Ectodermal cell (in vitro differentiated cells): ENCODE data around the gene TACC2.

Experiments used
- H3K27ac ChIP-seq: 2 replicates; pipeline ENCODE4 v1.7.0; 2013; ENCODE audit warnings: mild to moderate bottlenecking, low read depth, low read length; ENCODE audit not compliant: insufficient read depth, poor library complexity, severe bottlenecking
- H3K27me3 ChIP-seq: 2 replicates; pipeline ENCODE4 v1.7.0; 2013; ENCODE audit warnings: mild to moderate bottlenecking, low read length; ENCODE audit not compliant: insufficient read depth, control insufficient read depth, poor library complexity, severe bottlenecking
- H3K36me3 ChIP-seq: one replicate; pipeline ENCODE4 v1.7.0; 2013; ENCODE audit warnings: low read length; ENCODE audit not compliant: control insufficient read depth, insufficient read depth
- H3K4me1 ChIP-seq: one replicate; pipeline ENCODE4 v1.7.0; 2013; ENCODE audit warnings: low read length; ENCODE audit not compliant: control insufficient read depth, insufficient read depth
- H3K4me3 ChIP-seq: 2 replicates; pipeline ENCODE4 v1.7.0; 2013; ENCODE audit warnings: low read depth, low read length, control low read depth; ENCODE audit not compliant: insufficient read depth
- H3K9me3 ChIP-seq: 2 replicates; pipeline ENCODE4 v1.7.0; 2013; ENCODE audit warnings: mild to moderate bottlenecking, low read length, moderate library complexity; ENCODE audit not compliant: control insufficient read depth
- WGBS, 2 experiments: methylation state at CpG; one replicate each; pipeline ENCODE4 v1.1.7; 2013; ENCODE audit warnings: missing lambda C conversion rate in 2 of 2; 5-methylcytosine and 5-hydroxymethylcytosine counted together

TACC2 gene

DNA sequence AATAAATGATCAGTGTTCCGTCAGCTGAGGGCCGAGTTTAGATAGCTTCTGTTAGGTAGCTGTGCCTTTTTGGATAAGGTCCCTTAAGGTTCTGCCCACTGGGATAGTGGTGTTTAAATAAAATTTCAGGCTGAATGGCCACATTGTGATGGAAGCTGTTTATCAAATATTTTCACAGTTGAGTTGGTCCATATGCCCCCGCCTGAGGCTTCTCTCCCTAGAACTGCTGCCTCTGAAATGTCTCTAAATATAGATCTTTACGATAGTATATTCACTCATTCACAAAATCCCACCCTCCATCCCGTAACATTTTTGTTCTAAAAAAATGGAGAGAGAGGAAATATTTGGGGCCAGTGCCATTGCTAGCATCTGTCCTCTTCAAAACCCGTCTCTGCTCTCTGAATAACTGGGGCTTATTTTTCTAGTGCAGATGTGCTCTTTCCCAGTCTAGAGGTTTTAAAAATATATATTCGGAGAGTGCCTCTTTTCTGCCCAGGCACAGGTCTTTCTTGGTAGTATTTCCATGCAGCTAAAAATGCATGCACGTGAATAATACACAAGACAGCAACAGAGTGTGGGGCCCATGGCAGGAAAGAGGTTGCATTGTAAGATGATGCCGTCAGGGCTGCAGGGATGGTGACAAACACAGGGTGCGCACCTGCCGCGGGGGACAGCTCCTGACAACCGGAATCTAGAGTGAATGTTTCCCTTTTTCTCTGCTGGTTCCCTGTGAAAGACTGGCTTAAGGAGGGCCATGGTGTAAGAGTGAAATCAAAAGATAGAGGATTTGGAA lies 176.7 kb downstream of the TACC2 start:
- Histone ChIP-seq H3K27ac (no peak overlapping the region), H3K4me3 (no peak overlapping the region)

DNA sequence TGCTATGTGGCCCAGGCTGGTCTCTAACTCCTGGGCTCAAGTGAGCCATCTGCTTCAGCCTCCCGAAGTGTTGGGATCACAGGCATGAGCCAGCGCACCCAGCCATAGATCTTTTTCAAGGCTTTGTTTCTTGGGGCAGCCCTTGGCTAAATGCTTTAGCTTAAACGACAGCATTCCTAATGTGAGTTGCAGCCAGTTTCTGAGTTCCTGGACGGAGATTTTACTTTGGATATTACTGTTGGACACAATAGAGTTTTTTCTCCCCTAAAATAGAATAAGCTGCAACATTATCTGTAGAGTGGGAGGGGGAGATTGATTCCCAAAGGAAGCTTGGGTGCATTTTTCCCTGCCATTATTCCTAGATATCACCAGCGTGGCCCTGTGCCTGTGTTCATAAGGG lies 179.1 kb downstream of the TACC2 start:
- Histone ChIP-seq H3K4me1 (peaks cover 74% of the 10 kb centered on the region), H3K27me3 (peaks cover 4% of the 10 kb centered on the region), H3K27ac (no peak overlapping the region), H3K4me3 (no peak overlapping the region), H3K36me3 (no peaks in the 10 kb centered on the region), H3K9me3 (no peaks in the 10 kb centered on the region)
- 79 to 84% methylated on average over 5 of the region's 5 CpGs for WGBS, 2 experiments

More for the DNA sequence above, 176.7 kb downstream of the TACC2 start:
- Histone ChIP-seq H3K27me3 (peaks cover 4% of the 10 kb centered on the region), H3K36me3 (no peaks in the 10 kb centered on the region), H3K9me3 (no peaks in the 10 kb centered on the region), H3K4me1 (peaks cover 50% of the 10 kb centered on the region)
- 78% methylated on average over 12 to 13 of the region's 13 CpGs for WGBS, 2 experiments

GRCh38 chr10:122168598-122169394 lies 179.8 kb downstream of the TACC2 start:
- Histone ChIP-seq H3K27me3 (peaks cover 4% of the 10 kb centered on the region), H3K36me3 (no peaks in the 10 kb centered on the region), H3K4me1 (peaks cover 81% of the 10 kb centered on the region), H3K27ac (no peak overlapping the region), H3K9me3 (no peaks in the 10 kb centered on the region), H3K4me3 (no peak overlapping the region)
- WGBS, 2 experiments = 95 to 96% methylated on average over 3 of the region's 3 CpGs

GRCh38 chr10:122170802-122171201 lies 181.8 kb downstream of the TACC2 start:
- no peaks in the 10 kb centered on the region for H3K9me3 ChIP-seq
- H3K27me3 ChIP-seq = no peaks in the 10 kb centered on the region
- H3K4me1 ChIP-seq = peaks cover 69% of the 10 kb centered on the region
- H3K36me3 ChIP-seq = no peaks in the 10 kb centered on the region
- H3K4me3 ChIP-seq = no peak overlapping the region
- 59 to 66% methylated on average over 7 of the region's 7 CpGs for WGBS, 2 experiments
- H3K27ac ChIP-seq = peak overlapping the region; percentile 55

DNA sequence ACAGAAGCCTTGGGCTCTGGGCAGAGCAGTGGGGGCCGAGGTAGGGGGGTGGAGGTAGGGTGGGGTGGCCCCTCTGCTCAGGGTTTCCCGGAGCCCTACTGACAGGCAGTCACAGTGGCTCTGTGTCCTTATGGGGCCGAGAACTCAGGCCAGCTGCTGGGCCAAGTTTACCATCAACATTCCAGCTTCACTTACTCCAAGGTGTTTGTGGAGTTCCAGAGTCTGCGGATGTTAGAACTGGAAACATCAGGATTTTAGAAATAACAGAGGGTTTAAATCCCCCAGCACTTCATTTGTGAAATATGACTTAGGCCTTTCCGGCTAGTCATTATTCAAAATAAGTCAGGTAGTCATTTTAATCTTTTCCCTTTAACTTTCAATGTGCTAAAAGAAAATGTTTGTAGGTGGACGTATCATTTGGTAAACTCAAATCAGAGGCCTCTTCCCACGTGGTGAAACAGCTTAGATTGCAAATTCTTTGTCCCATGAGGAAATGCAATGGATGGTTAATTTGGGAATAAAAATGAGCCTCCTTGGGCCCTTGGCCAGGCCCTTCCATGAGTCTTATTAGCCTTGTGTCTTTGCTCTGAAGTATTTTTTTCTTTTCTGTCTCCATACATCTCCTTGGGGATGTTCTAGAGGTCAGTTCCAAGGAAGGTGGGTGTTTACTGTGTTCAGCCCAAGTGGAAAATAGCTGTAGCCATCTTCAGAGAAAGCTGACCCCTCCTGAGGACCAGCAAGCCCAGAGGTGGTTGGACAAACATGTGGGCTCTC lies 182.5 kb downstream of the TACC2 start:
- H3K27ac ChIP-seq = peak overlapping the region; percentile 44
- no peaks in the 10 kb centered on the region for H3K27me3 ChIP-seq
- no peak overlapping the region for H3K4me3 ChIP-seq
- no peaks in the 10 kb centered on the region for H3K9me3 ChIP-seq
- H3K36me3 ChIP-seq = no peaks in the 10 kb centered on the region
- H3K4me1 ChIP-seq = peaks cover 66% of the 10 kb centered on the region
- 69 to 73% methylated on average over 7 of the region's 7 CpGs for WGBS, 2 experiments

DNA sequence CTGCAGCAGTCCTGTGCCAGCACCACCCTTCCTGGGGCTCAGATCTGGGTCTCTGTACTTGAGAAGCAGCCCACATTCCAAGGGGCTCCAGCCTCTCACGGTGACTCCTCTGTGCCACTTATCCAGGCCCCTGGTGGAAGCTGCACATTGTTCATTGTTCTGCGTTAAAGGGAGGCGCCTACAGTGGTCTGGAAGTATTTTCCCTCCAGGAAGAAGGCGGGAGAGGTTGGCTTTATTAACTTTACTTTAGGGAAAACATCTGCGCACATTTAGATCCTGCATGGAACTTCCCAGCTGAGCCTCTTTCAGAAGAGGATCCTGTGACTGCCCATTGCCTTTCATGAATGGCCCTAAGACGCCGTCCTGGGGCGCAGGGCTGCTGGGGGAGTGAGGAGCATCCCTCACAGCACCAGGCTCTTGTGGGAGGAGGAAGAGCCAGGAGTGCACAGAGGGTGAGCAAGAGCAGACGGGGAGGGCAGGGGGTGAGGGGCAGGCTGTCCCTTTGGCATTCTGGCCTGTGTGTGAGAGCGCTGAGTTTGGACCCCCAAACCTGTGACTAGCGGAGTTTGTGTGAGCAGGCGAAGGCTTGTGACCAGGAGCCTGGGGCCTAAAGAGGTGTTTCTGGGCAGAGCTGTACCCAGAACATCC lies 183.5 kb downstream of the TACC2 start:
- H3K4me1 ChIP-seq = peaks cover 66% of the 10 kb centered on the region
- no peaks in the 10 kb centered on the region for H3K36me3 ChIP-seq
- no peak overlapping the region for H3K27ac ChIP-seq
- no peak overlapping the region for H3K4me3 ChIP-seq
- no peaks in the 10 kb centered on the region for H3K9me3 ChIP-seq
- WGBS, 2 experiments = 57 to 58% methylated on average over 12 of the region's 12 CpGs
- H3K27me3 ChIP-seq = no peaks in the 10 kb centered on the region

DNA sequence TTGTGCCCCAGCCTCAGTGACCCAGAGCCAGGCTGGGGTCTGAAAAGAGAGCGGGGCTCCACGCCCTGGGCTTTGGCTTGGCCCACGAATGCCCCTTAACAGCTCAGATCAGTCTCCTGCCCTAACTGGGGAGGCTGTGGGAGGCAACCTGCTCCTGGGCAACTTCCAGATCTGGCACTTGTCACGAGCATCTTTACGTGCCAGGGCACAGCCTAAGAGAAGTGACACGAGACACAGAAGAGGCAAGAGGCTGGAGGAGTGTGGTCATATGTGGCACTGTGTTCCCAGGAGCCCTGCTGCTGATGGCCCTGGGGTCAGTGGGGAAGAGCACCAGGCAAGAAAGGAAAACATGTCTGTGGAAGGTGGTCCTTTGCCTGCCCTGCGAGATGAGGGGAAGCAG lies 184.4 kb downstream of the TACC2 start:
- 95% methylated on average over 7 of the region's 7 CpGs for WGBS, 2 experiments
- H3K27me3 ChIP-seq = no peaks in the 10 kb centered on the region

DNA sequence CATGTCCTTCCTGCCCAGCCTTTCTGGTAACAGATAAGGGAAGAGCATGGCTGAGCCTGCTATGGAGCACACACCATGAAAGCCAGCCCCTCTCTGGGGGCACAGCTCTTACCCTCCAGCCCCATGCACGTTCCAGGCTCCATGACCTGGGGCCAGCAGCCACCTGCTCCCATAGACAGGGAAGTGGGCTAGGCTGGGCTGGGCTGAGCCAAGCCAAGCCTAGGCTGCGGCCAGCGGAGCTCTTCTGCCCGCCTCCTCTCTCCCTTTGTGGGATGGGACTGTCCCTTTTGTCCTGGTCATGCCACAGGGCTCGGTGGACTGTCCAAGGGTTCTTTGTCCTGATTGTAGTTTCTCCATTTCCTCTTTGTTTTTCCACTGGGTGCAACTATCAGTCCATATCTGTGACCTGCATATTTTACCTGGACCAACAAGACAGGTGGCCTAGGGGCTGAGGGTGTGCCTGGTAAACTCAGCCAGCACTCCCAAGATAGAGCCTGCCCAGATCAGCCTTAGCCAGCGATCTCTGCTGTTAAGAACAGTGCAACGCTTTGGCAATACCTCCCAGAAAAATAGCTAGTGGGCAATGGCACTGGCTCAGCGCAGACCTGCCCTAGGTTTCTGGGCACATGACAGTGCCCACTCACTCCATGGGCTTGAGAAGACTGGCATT lies 184.9 kb downstream of the TACC2 start:
- H3K4me1 ChIP-seq = peaks cover 52% of the 10 kb centered on the region
- H3K27ac ChIP-seq = no peak overlapping the region
- H3K36me3 ChIP-seq = no peaks in the 10 kb centered on the region
- no peaks in the 10 kb centered on the region for H3K27me3 ChIP-seq
- H3K9me3 ChIP-seq = no peaks in the 10 kb centered on the region
- 89 to 90% methylated on average over 8 of the region's 8 CpGs for WGBS, 2 experiments
- no peak overlapping the region for H3K4me3 ChIP-seq

More for the DNA sequence above, 184.4 kb downstream of the TACC2 start:
- H3K36me3 ChIP-seq = no peaks in the 10 kb centered on the region
- H3K27ac ChIP-seq = no peak overlapping the region
- H3K4me3 ChIP-seq = no peak overlapping the region
- peaks cover 58% of the 10 kb centered on the region for H3K4me1 ChIP-seq
- H3K9me3 ChIP-seq = no peaks in the 10 kb centered on the region
